WTC11 (cell line): ENCODE measurements around the gene BHLHE23. TPM values are rescaled to one million over a fixed set of nuclear protein-coding genes. Genes with fewer than 3 reads are reported as not detected.

Experiments used
- ATAC-seq: fragments of 200-7000 bp; cut with Tn5 transposase; 2 replicates; pipeline ENCODE4 v1.10.0; 2021; ENCODE audit warnings: mild to moderate bottlenecking, moderate library complexity
- CTCF ChIA-PET: fragments of 300-600 bp; sonication (Branson Sonifier 250); formaldehyde crosslinking; loops from one replicate; lab custom pipeline; 2021; ENCODE audit warnings: antibody characterized with exemption; lab: Charles Lee
- POLR2A ChIA-PET: fragments of 350-600 bp; sonication (Branson Sonifier 250); formaldehyde crosslinking; loops from one replicate; lab custom pipeline; 2021; ENCODE audit warnings: antibody characterized with exemption; lab: Charles Lee
- DNase-seq: peaks from one replicate; pipeline ENCODE4 v3.0.0; 2021; ENCODE audit warnings: low spot score
- H3K27ac Mint-ChIP-seq: 2 replicates; pipeline ENCODE4 v1.8.0; 2021; ENCODE audit warnings: mixed read lengths
- H3K27me3 Mint-ChIP-seq: 2 replicates; pipeline ENCODE4 v1.8.0; 2021; ENCODE audit warnings: low read depth, mild to moderate bottlenecking, moderate library complexity, mixed read lengths
- H3K36me3 Mint-ChIP-seq: 2 replicates; pipeline ENCODE4 v1.8.0; 2021; ENCODE audit warnings: mixed read lengths
- H3K4me1 Mint-ChIP-seq: 2 replicates; pipeline ENCODE4 v1.8.0; 2022; ENCODE audit warnings: mixed read lengths
- H3K4me3 Mint-ChIP-seq: 2 replicates; pipeline ENCODE4 v1.8.0; 2021; ENCODE audit warnings: mild to moderate bottlenecking, moderate library complexity, mixed read lengths
- H3K9me3 Mint-ChIP-seq: 2 replicates; pipeline ENCODE4 v1.8.0; 2021; ENCODE audit warnings: mixed read lengths
- E2F4 ChIP-seq: sonication (generic); formaldehyde crosslinking; IDR thresholded peaks from 2 replicates; pipeline ENCODE4 v1.8.1; 2022; ENCODE audit warnings: low read depth, mild to moderate bottlenecking, moderate library complexity, missing genetic modification reagents, borderline replicate concordance
- E2F5 ChIP-seq: sonication (generic); formaldehyde crosslinking; IDR thresholded peaks from 2 replicates; pipeline ENCODE4 v1.8.1; 2022; ENCODE audit warnings: mild to moderate bottlenecking, moderate library complexity, missing genetic modification reagents
- ERG ChIP-seq: fragments of 250-450 bp; sonication (Bioruptor Pico); IDR thresholded peaks from 2 replicates; pipeline ENCODE4 v1.8.0; 2021; ENCODE audit warnings: mild to moderate bottlenecking
- FOXP4 ChIP-seq: sonication (generic); formaldehyde crosslinking; IDR thresholded peaks from 2 replicates; pipeline ENCODE4 v1.8.0; 2022; ENCODE audit warnings: mild to moderate bottlenecking, missing genetic modification reagents
- HMGXB4 ChIP-seq: sonication (generic); formaldehyde crosslinking; IDR thresholded peaks from 2 replicates; pipeline ENCODE4 v1.8.1; 2023; ENCODE audit warnings: mild to moderate bottlenecking, moderate library complexity, missing genetic modification reagents
- MLX ChIP-seq: sonication (generic); formaldehyde crosslinking; IDR thresholded peaks from 2 replicates; pipeline ENCODE4 v1.8.1; 2023; ENCODE audit warnings: mild to moderate bottlenecking, missing genetic modification reagents, moderate library complexity
- MXD4 ChIP-seq: fragments of 250-450 bp; sonication (Bioruptor Pico); IDR thresholded peaks from 2 replicates; pipeline ENCODE4 v1.8.0; 2021; ENCODE audit warnings: mild to moderate bottlenecking, moderate library complexity, borderline replicate concordance
- OVOL2 ChIP-seq: fragments of 250-450 bp; sonication (Bioruptor Pico); IDR thresholded peaks from 2 replicates; pipeline ENCODE4 v1.9.0; 2021; ENCODE audit warnings: mild to moderate bottlenecking, borderline replicate concordance
- PREB ChIP-seq: sonication (generic); formaldehyde crosslinking; IDR thresholded peaks from 2 replicates; pipeline ENCODE4 v1.8.1; 2022; ENCODE audit warnings: mild to moderate bottlenecking, missing genetic modification reagents, moderate library complexity, borderline replicate concordance
- RELA ChIP-seq: sonication (generic); formaldehyde crosslinking; IDR thresholded peaks from 2 replicates; pipeline ENCODE4 v1.8.1; 2022; ENCODE audit warnings: missing genetic modification reagents, mild to moderate bottlenecking, borderline replicate concordance
- TCF7 ChIP-seq: sonication (generic); formaldehyde crosslinking; IDR thresholded peaks from 2 replicates; pipeline ENCODE4 v1.8.0; 2022; ENCODE audit warnings: mild to moderate bottlenecking, low read depth, missing genetic modification reagents, moderate library complexity
- ZNF219 ChIP-seq: sonication (generic); formaldehyde crosslinking; IDR thresholded peaks from 2 replicates; pipeline ENCODE4 v1.8.0; 2023; ENCODE audit warnings: missing genetic modification reagents, mild to moderate bottlenecking, borderline replicate concordance
- ZNF317 ChIP-seq: sonication (generic); formaldehyde crosslinking; IDR thresholded peaks from 2 replicates; pipeline ENCODE4 v1.8.1; 2023; ENCODE audit warnings: low read depth, mild to moderate bottlenecking, moderate library complexity, missing genetic modification reagents, borderline replicate concordance
- ZNF423 ChIP-seq: fragments of 250-450 bp; sonication (Bioruptor Pico); IDR thresholded peaks from 2 replicates; pipeline ENCODE4 v2.1.2; 2022; ENCODE audit warnings: mild to moderate bottlenecking, moderate library complexity
- ZNF512 ChIP-seq: sonication (generic); formaldehyde crosslinking; IDR thresholded peaks from 2 replicates; pipeline ENCODE4 v1.8.1; 2022; ENCODE audit warnings: missing genetic modification reagents, borderline replicate concordance
- total RNA-seq: library from RNA; stranded (reverse); gene quantifications from 3 replicates; pipeline ENCODE4 v1.2.3, GENCODE V29; 2021

Gene BHLHE23
- total RNA-seq, 1 experiment from 2014 or later: 1.3 TPM

GRCh38 chr20:62991196-62991807 is 15.5 kb downstream of the BHLHE23 start:
- ChIA-PET CTCF (interaction anchor here (1.3 to 1.9 kb wide), 2 partner anchors 10 to 12 kb away, joined by 3 to 7 read pairs; no protein-coding TSS in a partner anchor), POLR2A (no interaction called here)
- DNase-seq (no peak), ATAC-seq (no peak)
- Mint-ChIP-seq H3K36me3 (no peaks in the 10 kb centered on the region), H3K9me3 (no peaks in the 10 kb centered on the region), H3K4me3 (no peak overlapping the region), H3K4me1 (peaks cover 7% of the 10 kb centered on the region), H3K27ac (no peak overlapping the region), H3K27me3 (no peaks in the 10 kb centered on the region; the same call in 1 of the 2 replicates)
- TF ChIP-seq ZNF423 (no peak), OVOL2 (CRISPR knock-in tag) (no peak)

- ChIA-PET CTCF (interaction anchor here (0.6 to 1.9 kb wide), 3 partner anchors 9 to 11 kb away, joined by 3 to 7 read pairs (median 3); no protein-coding TSS in a partner anchor), POLR2A (no interaction called here)
- H3K4me1 Mint-ChIP-seq: peaks cover 7% of the 10 kb centered on the region
- no peak overlapping the region for H3K4me3 Mint-ChIP-seq
- DNase-seq: no peak
- H3K9me3 Mint-ChIP-seq: no peaks in the 10 kb centered on the region
- no peak overlapping the region for H3K27ac Mint-ChIP-seq
- no peaks in the 10 kb centered on the region; the same call in 1 of the 2 replicates for H3K27me3 Mint-ChIP-seq
- ATAC-seq: no peak
- no peaks in the 10 kb centered on the region for H3K36me3 Mint-ChIP-seq
- TF ChIP-seq ZNF317 (CRISPR knock-in tag): no peak
- no peak for TF ChIP-seq RELA (CRISPR knock-in tag)
- TF ChIP-seq ZNF423: no peak
- TF ChIP-seq ZNF219: no peak
- TF ChIP-seq ZNF512 (CRISPR knock-in tag): no peak
- no peak for TF ChIP-seq MLX
- no peak for TF ChIP-seq MXD4 (CRISPR knock-in tag)
- TF ChIP-seq E2F5: no peak
- TF ChIP-seq PREB (CRISPR knock-in tag): no peak
- TF ChIP-seq E2F4: no peak
- no peak for TF ChIP-seq TCF7
- no peak for TF ChIP-seq HMGXB4 (CRISPR knock-in tag)
- no peak for TF ChIP-seq ERG (CRISPR knock-in tag)
- TF ChIP-seq FOXP4 (CRISPR knock-in tag): no peak
Measured at GRCh38 chr20:62990306-62990825, 16.4 kb downstream of the BHLHE23 start.
